Stimulated activated CD8-positive, alpha-beta memory T cell treated with anti-CD3 and anti-CD28 coated beads, Interleukin-2, amount 100 ng/mL, for 1 hour (primary cell): ENCODE data around the gene MACF1.

ENCODE experiments used
- DNase-seq, 2 donors: peaks; one replicate each; pipeline ENCODE4 v3.0.0-alpha.2; 2020; ENCODE audit warnings: low read depth in 2 of 2

MACF1 gene

DNA sequence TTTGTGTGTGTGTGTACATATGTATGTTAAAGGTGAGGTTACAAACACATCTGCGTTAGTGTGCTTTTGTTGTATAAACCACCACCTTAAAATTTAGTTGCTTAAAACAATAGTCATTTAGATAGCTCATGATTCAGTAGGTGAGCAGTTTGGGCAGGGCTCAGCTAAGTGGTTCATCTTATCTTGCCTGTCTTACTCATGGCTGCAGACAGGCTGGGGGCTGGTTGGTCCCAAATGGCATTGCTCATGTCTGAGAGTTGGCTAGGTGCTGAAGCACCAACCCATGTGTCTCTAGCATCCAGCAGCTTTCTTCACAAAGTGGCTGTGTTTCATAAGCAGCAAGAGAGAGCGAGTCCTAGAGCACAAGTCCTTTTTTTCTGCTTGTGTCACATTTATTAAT lies 91.4 kb downstream of the MACF1 start:
- DNase-seq, result no peak

DNA sequence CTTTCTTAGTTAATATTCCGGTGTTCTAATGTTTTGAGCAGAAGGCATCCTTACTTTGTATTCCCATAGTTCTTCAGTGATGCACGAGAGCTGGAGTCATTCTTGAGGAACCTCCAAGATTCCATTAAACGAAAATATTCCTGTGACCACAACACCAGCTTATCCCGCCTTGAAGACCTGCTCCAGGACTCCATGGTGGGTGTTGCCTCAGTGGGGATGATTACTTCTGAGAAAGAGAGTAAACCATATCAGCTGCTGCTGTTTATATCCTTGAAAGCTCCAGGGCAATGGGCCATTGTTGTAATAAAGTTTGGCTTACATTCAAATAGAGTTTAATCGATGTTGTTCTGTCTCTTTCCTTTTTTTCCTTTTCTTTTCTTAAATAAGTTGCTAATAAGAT lies 93.1 kb downstream of the MACF1 start:
- no peak for DNase-seq

DNA sequence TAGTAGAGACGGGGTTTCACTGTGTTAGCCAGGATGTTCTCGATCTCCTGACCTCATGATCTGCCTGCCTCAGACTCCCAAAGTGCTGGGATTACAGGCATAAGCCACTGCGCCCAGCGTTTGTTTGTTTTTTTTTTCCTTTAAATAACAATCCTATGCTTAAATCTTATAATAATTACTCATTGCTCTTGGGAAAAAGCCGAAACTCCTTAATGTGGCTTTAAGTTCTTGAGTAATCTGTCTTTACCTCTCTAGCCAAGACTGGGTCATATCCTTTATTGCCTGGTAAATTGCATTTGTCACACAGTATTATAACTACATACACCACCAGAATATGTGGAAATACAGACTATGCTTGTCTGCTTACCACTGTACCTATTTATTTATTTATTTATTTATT lies 97.1 kb downstream of the MACF1 start:
- no peak for DNase-seq

DNA sequence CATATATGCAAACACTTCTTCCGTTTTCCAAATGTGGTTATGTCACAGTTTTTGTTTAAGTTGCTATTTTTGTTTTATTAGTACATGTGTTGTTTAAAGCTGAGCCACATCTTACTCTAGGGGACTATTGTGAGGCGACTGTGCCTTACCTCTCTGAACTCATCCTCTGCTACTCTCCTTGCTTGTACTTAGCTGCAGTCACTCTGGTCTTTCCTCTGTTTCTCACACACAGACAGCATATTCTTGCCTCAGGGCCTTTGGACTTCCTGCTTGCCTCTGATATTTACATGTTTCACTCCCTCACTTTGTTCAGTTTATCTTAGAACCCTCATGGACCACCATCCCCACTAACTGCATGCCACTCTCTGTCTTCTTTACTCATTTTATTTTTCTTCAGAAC lies 101.1 kb downstream of the MACF1 start:
- DNase-seq, result no peak

DNA sequence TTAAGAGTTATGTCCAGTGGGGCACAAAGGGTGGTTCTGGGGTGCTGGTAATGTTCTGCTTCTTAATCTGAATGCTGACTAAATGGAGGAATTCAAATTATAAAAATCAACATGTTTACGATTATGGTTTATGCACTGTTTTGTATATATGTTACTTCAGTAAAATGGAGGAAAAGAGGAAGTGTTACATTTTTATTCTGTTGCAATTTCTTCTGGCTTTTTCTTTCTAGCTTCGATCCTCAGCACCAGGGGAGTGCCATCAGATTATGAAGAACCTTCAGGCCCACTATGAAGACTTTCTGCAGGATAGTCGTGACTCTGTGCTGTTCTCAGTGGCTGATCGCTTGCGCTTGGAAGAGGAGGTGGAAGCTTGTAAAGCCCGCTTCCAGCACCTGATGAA lies 105.5 kb downstream of the MACF1 start:
- DNase-seq, result no peak

DNA sequence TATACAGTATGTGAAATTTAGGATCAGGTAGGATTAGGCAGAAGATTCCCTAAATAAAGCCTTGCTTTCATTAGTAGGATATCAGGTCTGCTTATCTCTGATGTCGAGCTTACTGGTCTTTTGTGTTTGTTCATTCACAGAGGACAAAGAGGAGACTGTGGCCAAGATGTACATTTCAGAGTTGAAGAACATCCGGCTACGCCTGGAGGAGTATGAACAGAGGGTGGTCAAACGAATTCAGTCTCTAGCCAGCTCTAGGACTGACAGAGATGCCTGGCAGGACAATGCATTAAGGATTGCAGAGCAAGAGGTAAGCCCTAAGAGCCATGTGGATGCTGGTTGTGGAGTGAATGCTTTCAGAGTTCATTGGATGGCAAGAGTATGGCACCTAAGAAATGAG lies 106.2 kb downstream of the MACF1 start:
- DNase-seq, result no peak

DNA sequence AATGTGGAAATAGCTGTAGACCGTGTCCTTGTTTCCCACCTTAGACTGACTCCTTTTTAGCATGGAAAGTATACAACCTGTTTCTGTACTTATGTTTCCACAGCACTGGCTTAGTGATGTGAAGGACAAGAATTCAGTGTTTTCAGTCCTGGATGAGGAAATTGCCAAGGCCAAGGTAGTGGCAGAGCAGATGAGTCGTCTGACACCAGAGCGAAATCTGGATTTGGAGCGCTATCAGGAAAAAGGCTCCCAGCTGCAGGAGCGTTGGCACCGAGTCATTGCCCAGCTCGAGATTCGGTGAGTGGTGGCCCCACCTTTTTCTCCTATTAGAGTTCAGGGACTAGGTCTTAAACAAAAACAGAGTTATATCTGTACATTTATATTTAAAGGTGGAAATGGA lies 112.6 kb downstream of the MACF1 start:
- no peak for DNase-seq

DNA sequence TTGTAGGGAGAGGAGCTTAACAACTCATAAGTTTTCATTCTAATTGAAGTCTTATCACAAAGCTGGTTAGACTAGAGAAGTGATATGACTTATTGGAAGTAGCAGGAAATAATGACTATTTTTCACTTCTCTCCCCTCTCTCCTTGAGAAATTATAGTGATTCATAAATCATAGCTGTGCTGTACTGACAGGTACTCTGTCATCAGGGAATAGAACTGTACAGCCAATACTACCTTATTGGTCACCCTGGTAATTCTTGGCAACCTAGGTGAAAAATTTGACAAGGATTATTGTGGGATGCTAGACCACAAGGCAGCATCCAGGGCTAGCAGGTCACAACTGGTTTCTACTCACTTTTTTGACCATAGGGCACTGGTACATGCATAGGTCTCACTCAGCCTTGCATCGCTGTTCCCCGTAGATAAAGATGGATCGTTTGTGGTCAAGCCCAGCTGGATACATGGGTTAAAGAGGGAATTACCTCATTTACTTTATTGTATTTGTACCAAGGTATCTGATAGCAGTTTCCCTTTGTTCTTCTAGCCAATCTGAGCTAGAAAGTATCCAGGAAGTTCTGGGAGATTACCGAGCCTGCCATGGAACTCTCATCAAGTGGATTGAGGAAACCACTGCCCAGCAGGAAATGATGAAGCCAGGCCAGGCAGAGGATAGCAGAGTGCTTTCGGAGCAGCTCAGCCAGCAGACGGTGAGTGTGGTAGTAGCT lies 113.6 kb downstream of the MACF1 start:
- DNase-seq, result no peak

DNA sequence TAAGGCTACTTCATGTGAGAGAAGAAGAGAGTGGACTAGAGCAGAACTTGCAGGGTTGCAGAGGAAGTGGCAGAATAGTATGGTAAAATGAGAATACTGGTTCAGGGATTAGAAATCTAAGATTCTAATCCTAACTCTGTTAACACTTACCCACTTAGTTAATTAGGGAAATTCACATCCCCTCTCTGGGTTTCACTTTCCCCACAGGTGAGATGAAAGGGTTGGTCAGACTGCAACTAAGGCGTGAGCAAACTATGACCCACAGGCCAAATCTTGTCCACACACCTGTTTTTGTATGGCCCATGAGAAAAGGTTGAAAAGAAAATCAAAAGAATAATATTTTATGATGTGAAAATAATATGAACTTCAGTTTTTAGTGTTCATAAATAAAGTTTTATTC lies 117.5 kb downstream of the MACF1 start:
- DNase-seq, result no peak

DNA sequence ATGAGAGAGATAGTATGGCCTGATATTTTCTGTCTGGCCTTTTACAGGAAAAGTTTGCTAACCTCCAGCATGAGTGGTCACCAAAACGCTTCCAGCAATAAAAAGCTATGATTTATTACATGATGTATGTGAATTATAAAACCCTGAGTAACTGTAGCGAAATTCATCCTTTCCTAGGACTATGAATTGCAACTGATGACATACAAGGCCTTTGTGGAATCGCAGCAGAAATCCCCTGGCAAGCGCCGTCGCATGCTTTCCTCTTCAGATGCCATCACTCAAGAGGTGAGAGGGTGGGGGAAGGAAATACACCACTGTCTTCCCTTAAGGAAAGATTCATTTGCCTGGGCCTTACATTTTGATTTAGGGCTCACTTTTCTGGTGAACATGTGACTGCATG lies 117.9 kb downstream of the MACF1 start:
- no peak for DNase-seq

DNA sequence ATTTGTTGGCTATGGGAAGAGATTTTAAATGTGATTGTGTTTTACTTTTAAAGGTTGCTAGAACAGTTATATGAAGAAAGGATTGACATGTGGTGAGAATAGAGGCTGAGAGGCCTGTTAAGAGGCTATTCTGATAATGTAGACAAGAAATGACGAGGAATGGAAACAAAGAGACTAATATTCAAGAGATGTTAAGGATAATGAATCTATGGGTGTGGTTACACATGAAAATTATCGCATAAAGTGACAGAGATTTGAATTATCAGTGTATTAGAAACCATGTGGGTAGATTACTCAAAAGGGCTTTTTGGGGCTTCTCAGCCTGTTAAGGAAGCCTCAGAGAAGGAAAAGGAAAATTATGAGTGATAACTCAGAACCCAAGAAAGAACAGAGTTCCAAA lies 120.4 kb downstream of the MACF1 start:
- no peak for DNase-seq

DNA sequence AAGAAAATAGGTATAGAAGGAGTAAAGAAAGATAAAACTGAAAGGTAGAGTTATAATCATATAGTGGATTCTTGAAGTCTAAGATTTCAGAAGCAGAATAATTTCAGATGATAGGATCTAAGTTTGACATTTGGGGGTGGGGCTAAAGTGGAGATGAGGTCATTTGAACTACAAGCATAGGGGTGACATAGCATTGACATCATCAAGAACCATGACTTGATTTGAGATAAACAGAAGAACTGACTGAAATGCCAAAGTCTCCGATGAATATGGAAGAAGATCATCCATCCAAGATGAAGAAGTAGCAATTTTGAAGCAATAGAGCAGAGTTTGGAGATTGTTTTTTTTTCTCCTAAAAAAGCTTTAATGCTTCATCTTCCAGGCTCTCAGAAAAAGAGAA lies 122.3 kb downstream of the MACF1 start:
- DNase-seq, result no peak

DNA sequence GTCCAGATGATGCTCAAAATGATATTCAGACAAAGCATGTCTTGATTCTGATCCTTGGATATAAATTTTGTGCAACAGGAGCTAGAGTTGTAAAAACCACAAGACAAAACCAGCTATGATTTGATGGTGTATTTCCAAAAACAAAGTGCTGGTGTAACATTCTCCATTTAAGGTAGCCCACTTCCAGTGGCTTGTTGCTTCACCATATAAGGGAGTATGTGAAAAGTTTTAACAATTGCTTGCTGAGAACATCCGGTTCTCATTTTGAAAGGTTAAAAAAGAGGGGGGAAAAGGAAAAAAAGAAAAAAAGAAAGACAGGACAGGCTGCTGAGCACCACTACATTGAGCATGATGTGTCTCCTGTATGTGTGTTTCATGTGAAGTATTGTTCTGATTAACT lies 123.6 kb downstream of the MACF1 start:
- no peak for DNase-seq

DNA sequence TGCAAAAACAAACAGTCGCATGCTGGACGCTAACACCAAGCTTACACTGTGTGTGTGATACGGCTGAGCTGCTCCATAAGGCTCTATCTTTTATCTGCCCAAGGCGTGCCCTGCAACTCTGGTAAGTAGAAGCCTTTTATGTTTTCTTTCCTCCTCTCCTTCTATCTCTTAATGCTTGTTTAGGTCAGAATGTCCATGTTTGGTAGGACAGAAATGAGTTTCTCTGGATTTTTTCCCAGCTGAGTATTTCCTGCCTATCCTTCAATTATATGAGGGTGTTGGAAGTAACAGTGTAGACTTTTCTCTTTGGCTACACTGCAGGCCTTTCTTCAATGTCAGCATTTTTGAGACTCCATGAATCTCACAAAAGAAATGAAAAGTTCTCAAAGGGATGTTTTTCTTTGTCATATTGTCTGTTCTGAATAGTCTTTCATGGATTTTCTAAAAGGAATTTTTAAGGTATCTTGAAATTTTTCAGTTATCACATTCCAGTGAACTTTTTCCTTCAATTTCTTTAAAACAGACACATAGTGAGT lies 124.2 kb downstream of the MACF1 start:
- DNase-seq, result no peak

DNA sequence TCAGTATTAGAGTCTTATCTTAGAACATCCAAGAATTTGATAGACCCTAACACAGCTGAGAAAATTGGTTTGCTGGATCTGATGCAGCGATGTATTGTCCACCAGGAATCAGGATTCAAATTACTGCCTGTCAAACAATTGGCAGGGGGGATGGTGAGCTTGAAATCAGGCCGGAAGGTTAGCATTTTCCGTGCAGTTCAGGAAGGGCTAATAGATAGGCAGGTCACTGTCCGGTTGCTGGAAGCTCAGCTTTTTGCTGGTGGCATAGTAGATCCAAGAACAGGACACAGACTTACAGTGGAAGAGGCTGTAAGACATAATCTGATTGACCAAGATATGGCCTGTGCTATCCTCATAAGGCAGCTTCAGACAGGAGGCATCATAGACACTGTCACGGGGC lies 127.2 kb downstream of the MACF1 start:
- DNase-seq, result no peak

DNA sequence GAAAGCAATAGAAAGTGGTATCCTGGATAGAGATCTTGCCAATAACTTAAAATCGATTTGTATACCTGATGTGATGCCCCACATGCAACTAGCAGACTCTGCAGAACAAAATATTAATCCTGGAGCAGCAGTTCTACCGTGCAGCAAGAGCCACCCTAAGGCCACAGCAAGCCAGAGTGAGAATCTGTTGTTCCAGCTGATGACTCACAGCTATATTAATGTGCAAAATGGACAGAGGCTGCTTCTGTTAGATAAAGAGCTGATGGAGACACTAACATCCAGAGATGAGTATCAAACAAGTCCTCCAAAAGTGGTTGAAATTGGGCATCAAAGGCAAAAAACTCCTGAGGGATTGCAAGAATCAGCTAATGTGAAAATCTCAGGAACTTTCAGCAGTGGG lies 127.8 kb downstream of the MACF1 start:
- DNase-seq, result no peak

DNA sequence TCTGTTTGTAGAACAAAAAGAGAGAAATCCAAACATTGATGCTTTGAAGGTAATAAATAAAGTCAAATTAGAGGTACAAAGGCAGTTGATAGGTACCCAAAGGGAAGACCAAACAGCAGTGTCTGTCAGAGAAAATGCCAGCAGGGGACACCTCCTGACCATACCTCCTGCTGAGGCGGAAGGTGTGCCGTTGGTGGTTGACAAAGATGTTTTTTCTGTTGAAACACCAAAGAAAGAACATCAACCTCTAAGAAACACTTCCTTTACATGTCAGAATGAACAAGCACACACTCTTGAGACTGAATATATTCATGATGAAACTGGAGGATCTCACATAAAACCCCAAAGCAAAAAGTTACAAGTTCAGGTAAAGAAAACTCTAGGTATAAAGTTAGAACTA lies 128.3 kb downstream of the MACF1 start:
- DNase-seq, result no peak

DNA sequence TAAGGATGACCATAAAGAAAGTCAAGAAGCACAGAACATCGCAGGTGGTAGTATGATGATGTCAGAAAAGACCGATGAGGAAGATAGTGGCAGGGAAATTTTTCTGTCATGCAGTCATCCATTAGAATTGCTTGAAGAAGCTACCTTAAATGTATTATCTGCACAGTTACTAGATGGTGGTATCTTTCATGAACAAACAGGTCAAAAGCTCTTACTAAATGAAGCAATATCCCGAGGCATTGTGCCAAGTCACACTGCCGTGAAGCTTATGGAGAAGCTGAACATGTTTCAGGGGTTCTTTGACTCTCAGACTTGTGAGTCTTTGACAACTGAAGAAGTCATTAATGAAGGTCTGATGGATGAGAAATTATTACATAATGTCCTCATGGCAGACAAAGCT lies 128.8 kb downstream of the MACF1 start:
- no peak for DNase-seq

DNA sequence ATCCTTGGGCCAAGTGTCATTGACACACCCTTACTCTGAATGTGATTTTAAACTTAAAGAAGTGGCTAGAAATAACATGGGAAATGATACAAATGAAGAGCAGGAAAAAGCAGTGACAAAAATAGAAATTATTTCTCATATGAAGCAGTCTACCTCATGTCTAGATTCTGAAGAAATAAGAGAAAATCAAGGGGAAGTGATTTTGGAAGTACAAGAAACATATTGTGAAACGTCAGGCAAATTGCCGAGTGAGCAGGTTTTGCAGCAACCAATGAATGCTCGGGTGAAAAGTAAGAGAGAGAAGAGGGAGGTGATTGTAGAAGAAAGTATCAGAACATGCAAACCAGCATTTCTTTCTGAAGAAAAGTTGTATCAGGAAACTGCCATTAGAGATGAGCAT lies 130.7 kb downstream of the MACF1 start:
- no peak for DNase-seq

DNA sequence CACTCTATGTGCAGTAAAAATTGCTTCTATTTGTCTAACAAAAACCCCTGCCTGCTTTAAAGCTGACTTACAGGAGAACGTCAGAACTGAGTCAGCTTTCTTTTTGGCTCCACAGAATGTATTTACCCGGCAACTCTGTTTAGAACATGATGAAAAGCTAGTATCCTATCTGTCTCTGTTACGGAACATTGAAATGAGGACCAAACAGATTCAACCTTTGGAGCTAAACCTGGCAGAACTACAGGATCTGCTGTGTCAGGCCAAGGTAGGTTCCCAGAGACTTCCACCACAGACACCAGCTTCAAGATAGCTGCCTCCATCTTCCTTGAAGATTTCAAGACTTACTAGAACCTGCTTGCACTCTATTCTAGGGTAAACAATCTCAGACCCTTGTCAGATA lies 132.6 kb downstream of the MACF1 start:
- no peak for DNase-seq

DNA sequence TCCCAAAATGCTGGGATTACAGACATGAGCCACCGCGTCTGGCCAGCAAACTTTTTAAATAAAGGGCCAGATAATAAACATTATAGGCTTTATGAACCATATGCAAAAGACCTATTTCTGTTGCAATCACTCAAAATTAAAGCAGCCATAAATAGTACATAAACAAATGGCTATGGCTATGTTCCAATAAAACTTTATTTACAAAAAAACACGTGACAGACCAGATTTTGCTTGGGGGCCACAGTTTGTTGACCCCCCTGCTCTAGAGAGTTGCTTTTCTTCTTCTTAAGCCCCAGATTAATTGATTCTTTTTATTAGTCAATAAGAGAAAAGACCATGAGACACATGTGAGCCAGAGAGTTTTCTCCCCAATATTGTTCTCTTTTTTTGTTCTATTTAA lies 138.3 kb downstream of the MACF1 start:
- DNase-seq, result no peak

DNA sequence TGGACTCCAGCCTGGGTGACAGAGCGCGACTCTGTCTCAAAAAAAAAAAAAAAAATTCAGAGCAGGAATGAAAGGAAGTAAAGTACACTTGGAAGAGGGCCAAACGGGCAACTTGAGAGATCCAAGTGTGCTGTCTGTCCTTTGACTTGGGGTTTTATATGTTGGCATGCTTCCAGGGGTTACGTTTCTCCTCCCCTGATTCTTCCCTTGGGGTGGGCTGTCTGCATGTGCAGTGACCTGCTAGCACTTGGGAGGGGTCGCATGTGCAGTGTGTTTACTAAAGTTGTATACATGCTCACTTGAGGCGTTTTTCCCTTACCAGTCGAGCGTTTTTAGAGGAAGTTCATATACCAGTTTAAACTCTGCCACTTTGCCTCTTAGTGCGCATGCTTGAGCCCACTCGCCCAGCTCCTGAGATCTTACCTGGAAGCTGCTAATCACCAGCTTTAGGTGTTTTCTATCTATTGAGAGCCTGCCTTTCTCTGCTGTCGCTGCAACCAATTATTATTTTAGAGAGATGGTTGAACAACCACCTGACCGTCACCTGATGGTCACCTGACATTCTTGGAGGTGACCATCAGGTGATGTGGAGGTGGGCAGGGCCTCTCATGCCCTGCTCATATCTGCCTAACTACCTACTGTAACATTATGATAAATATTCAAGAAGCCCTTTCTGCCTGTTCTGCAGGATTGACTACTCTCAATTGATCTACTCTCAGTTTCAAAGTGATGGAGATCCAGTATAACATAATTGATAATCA lies 140.1 kb downstream of the MACF1 start:
- no peak for DNase-seq

DNA sequence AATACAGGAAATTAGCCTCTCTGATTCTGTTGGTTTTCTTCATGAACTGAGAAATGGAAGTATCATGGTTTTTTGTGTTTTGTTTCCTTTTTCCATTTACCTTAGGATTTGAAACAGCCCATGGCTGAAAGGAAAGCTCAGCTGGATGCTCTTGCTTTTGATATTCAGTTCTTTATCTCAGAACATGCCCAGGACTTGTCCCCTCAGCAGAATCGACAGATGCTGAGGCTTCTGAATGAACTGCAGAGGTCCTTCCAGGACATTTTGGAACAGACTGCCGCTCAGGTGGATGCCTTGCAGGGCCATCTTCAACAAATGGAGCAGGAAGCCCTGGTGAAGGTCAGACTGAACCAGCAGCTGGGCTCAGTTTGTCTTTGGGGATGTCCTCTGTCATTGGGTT lies 142.4 kb downstream of the MACF1 start:
- DNase-seq, result no peak
